ENCODE data around the gene RNF32.
"Not testable (repeated sequence)": the region's sequence is repeated elsewhere in the genome, so short reads cannot be mapped to it uniquely, and the experiment has no call there.

RNF32 gene

GRCh38 chr7:156642306-156643045 is 1.9 kb downstream of the RNF32 start:
- no peak for DNase-seq

GRCh38 chr7:156647330-156647729 is 6.8 kb downstream of the RNF32 start:
- DNase-seq, result not testable (repeated sequence)

DNA sequence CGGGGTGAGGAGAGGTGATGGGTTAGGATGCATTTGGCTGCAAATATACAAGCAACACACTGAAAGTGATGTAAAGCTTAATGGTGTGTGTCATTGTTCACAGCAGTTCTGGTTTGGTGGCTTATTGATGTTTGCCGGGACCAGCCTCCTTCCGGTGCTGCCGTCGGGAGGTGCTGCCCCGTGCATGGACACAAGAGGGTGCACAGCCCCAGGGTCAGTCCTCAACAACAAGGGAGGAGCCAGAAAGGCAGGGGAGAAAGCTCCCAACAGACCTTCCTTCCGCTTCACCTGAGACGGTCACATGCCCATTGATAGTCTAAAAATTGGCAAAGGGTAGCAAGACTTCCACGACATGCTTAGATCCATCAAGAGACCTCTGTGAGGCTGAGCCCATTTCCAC is 9.5 kb downstream of the RNF32 start:
- no peak for DNase-seq

DNA sequence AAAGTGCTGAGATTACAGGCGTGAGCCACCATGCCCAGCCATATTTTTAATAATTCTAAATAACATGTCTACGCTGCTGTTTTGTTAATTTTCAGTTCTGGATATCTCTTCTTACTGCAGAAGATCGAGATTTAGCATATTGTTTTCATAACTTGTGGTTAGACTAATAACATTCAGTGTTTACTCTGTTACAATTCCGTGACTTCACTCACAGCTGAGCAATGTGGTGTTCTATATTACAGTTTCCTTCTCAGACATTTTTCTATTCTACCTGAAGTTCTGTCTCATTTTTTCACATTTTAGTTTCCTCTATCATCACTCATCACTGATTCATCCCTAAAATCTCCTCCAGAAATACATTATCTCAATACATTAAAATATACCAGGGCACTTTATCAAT is 10.9 kb downstream of the RNF32 start:
- DNase-seq, result no peak

DNA sequence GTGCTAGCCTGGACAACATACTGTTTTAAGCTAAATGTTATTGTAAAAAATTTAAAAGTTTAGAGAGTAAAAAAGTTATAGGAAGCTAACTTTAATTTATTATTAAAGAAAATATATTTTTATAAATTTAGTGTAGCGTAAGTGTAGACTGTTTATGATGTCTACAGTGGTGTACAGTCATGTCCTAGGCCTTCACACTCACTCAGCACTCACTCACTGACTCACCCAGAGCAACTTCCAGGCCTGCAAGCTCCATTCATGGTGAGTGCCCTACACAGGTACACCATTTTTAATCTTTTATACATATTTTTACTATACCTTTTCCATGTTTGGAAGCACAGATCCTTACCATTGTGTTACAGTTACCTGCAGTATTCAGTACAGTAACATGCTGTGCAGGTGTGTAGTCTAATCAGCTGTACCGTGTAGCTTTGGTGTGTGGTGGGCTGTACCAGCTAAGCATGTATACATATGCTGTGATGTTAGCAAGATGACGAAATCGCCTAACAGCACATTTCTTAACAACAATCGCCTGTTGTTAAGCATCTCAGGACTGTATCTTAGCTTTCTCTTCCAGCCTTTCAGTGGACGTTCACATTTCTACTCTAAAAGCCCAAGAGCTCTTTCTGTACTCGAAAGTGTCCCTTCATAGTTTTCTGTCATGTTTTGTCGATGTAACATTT is 12.5 kb downstream of the RNF32 start:
- DNase-seq, result no peak

- no peak for DNase-seq
These were observed 14.1 kb downstream of the RNF32 start for GRCh38 chr7:156654511-156655234.

- DNase-seq, result no peak
These were observed 14.7 kb downstream of the RNF32 start for GRCh38 chr7:156655251-156655650.

- DNase-seq, result no peak
These were observed 15.4 kb downstream of the RNF32 start for GRCh38 chr7:156655983-156656382.

DNA sequence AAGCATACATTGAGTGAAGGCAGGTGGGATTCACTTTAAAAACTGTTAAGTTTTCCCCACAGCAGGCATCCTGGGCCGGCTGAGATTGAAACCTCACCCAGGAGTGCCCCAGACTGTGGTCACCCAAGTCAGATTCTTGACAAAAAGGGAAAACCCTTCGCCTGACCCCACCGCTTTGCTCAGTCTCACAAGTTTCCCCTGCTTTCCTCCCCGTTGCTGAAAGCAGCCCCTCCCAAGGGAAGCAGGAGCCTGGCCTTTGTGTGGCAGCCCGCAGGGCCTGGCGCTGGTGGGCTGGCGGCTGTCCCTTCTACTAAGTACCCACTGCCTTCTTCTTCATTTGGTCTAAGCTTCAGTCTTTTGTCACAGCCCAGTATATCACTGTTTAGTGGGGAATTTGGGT is 16.0 kb downstream of the RNF32 start:
- DNase-seq, result no peak

DNA sequence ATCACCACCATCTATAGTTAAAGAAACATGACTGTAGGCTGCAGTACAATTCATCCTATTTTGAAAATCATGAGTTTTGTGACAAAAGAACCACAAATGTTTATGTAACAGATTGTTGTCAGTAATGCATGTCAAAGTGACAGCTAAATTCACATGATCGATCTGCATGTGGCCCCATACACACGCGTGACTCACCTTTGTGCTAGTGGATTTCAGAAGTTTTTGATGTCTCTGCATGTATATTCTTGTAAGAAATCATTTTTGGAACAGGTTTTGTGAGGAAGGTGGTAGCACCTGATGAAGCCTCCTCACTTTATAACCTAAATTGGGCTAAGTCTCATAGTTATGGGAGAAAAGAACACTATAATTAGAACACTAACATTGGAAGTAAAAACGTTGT is 17.1 kb downstream of the RNF32 start:
- DNase-seq, result no peak

DNA sequence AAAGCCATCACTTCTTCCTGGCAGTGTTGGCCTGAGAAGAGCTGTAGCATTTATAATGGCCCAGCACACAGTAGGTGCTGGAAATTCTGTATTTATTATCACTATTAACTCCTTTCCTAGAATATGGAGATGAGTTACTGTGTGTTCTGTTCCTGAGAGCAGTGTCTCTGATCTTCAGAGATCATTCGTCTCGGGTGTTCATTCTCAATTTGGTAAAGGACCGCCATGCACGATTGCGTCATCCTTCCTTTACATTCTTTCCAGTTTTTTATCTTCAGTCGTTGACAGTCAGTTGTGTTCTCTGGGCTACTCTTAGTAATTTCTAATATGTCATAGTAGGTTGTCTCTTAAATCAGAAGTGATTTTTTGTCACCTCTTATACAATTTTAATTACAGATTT is 18.6 kb downstream of the RNF32 start:
- DNase-seq, result no peak

GRCh38 chr7:156659961-156660360 is 19.4 kb downstream of the RNF32 start:
- DNase-seq, result no peak

DNA sequence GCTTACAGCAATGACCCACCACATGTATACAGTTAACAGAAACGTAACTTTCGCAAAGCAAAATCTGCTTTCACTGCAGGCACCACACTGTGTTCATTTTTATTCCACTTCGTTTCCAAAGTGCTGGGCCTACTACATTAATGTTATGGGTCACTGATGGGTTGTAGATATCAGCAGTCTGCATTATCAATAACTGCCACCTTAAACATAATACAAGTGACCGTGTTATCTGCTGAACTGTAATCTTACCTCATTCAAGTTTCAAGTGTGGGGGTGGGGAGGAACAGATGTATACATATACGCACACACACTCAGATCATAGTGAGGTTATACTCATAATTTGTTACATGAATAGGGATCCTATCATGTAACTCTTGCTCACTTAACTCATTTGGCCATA is 21.1 kb downstream of the RNF32 start:
- DNase-seq, result no peak

DNA sequence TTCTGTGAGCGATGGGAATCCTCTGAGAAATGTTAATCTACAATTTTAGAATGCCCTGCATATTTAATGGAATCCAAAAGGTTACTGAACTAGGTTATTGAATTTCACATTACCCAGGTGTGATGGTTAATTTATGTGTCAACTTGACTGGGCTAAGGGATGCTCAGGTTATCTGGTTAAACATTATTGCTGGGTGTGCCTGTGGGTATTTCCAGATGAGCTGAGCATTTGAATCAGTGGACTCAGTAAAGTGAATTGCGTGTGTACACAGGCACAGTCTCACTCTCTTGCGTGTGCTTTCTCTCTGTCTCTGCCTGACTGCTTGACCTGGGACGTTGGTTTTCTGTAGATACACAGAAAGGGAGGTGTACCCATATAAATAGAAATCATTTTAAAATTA is 21.7 kb downstream of the RNF32 start:
- DNase-seq, result no peak

GRCh38 chr7:156665101-156665500 is 24.5 kb downstream of the RNF32 start:
- no peak for DNase-seq

- DNase-seq, result no peak
These were observed 26.0 kb downstream of the RNF32 start for GRCh38 chr7:156666368-156667109.

DNA sequence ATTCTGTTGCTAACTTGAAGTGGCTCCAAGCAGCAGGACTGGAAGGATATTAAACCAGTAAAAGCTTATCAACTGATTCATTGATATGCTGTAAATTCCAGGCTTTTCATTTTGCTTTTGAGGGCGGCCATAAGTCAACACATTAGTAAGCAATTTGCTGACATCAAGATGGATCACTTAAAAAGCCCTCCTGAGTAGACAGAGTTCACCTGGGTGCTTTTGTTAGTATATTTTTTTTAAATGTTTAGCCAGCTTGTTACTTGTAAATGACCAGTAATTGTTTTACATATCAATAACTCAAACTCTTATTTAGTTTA is 26.5 kb downstream of the RNF32 start:
- DNase-seq, result no peak

- DNase-seq, result no peak
These were observed 27.7 kb downstream of the RNF32 start for GRCh38 chr7:156668130-156668741.

DNA sequence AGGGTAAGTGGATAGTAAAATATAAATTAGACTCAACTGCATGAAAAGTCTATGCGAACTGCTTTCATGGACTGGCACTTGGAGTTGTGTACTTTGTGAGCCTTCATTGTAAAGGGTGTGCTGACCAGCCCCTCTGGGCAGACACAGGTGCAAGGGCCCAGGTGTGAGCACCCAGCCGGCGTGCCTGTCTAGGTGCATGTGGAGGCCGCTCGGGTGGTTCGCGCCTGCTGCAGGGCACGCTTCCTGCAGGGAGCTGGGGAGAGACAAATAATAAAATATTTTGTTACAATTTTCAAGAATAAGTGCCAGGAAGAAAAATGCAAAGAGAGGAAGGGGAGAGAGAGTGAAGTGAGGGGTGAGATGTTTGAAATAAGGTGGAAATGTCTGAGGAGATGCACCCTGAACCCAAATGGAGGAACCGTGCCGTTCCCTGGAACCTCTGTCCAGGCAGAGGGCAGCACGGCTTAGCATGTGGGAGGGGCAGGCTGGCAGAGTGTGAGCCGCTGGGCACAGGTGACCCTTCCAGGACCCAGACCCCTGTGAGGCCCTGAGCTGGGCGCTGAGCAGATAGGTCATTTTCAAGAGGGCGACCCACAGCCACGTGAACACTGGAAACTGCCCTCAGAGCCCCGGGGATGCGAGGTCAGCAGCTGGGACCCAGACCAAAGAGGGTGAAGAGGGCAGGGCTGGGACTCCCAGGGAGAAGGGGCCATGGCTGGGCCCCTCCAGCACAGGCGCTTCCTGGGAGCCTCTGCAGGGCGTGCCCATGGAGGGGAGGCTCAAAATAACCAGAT is 28.7 kb downstream of the RNF32 start:
- no peak for DNase-seq

- DNase-seq, result no peak
These were observed 32.9 kb downstream of the RNF32 start for GRCh38 chr7:156673454-156673853.

DNA sequence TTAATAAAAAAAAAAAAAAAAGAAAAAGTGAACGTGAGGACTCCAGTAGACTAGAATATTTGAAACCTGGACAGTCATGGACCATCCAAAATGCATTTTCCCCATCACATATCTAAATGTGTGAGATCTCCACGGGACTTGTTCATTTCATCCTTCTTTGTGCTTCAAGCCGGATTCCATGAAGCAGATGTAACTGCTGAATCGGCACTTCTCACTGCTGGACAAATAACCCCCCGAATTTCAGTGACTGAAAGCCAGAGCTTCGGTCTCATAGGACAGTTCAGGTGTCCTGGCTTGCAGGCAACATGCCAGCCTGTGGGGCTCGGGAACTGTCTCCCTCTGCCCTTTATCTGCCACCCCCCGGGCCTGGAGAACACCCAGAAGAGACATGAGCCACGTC is 33.3 kb downstream of the RNF32 start:
- DNase-seq, result no peak

DNA sequence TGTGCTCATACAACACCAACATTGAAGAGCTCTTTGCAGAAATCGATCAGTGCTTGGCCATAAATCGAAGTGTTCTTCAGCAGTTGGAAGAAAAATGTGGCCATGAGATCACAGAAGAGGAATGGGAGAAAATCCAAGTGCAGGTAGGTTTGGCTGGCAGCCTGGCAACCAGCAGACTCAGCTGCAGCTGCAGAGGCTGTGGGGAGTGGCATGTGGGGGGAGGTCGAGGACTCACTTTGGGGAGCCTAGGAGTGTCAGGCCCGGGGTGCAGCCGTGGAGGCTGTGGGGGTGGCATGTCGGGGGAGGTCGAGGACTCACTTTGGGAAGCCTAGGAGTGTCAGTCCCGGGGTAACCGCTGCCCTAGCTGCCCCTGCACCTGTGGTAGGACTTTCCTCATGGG is 35.1 kb downstream of the RNF32 start:
- no peak for DNase-seq

Measured in NCI-H2081 treated with DMSO at 0.1 percent for 48 hours (cell line).